GM12892 (cell line): ENCODE measurements around the gene VANGL1.

ENCODE experiments used
- POLR2A ChIP-seq: IDR thresholded peaks from 2 replicates; pipeline ENCODE4 v1.6.1; 2011; ENCODE audit warnings: low read depth, low read length, control low read depth
- POLR2AphosphoS5 ChIP-seq: IDR thresholded peaks from 2 replicates; pipeline ENCODE4 v1.6.1; 2011; ENCODE audit warnings: low read depth, low read length, control low read depth

- TF ChIP-seq POLR2AphosphoS5 (no peak), POLR2A (no peak)
Measured at GRCh38 chr1:115690972-115691371, 49.2 kb downstream of the VANGL1 start.
